GM18868 (cell line): ENCODE measurements around the gene CFAP299.

Experiments used
- ATAC-seq: cut with Tn5 transposase; IDR thresholded peaks from one replicate; pipeline ENCODE4 v1.9.1; 2021; ENCODE audit warnings: mild to moderate bottlenecking, moderate library complexity; ENCODE audit not compliant: unreplicated experiment

The CFAP299 gene

GRCh38 chr4:81007417-81007816, 671.9 kb downstream of the CFAP299 start:
- ATAC-seq, result no peak
